Hypothalamus (tissue), 51 donors: Measurements from ENCODE around the gene NHSL1.
"Not testable (repeated sequence)": the region's sequence is repeated elsewhere in the genome, so short reads cannot be mapped to it uniquely, and the experiment has no call there.

Experiments
- DNase-seq, 51 donors: peaks; one replicate each; lab custom pipeline; 2025; lab: John Stamatoyannopoulos, UW

Gene NHSL1

DNA sequence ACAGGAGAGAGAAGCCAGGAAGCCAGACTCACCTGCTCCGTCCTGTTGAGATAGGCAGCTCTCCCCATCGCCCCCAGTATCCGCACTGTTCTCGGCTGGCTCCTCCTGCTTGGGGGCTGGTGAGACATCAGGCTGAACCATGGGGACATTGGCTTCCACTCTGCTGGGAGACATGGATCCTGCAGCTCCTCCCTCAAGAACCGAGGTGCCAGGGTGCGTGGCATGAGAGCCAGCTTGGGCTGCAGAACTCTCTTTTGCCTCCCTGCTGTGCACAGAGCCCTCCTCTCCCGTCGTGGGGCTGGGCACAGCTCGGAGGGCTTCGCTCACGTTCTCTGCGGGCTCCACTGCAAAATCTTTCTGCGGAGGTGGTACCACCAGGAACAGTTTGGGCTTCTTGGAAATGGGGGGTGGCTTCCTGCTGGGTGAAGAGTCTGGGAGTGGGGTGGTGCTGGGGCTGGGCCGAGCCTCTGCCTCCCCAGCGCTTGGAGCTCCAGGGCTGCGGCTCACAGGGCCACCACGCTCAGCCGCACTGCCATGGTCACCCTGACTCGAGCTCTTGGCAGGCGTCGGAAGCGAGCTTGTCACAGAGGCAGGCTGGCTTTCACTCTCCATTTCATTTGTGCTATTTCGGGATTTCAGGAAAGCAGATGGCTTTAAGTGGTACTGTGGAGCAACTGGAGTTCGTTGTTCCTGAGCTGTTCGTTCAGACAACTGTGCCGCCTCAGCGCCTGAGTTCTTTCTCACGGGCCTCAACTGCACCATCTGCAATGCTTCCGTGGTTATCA, 68.7 kb downstream of the NHSL1 start:
- peak in 32 of 51 donors; percentile 11 to 76 (median 44) for DNase-seq

DNA sequence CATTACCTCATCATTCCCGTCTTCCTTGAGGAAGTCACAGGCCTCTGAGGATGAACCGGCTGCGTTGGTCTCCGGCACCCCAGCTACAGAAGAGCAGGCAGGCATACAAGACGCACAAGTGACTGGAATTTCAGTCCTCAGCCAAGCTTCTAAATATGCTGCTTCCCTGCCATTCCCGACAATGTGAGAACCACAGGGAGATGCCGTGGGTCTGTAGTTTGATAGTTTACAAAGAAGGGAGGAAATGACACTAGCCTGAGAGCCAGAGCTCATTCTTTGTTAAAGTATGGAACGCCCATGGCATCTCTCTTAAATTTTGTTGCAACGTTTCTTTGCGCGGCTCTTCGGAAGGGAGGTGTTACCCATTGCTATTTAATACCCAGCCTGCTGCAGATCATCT, 69.5 kb downstream of the NHSL1 start:
- peak in 3 of 51 donors; percentile 3 to 19 (median 7) for DNase-seq

DNA sequence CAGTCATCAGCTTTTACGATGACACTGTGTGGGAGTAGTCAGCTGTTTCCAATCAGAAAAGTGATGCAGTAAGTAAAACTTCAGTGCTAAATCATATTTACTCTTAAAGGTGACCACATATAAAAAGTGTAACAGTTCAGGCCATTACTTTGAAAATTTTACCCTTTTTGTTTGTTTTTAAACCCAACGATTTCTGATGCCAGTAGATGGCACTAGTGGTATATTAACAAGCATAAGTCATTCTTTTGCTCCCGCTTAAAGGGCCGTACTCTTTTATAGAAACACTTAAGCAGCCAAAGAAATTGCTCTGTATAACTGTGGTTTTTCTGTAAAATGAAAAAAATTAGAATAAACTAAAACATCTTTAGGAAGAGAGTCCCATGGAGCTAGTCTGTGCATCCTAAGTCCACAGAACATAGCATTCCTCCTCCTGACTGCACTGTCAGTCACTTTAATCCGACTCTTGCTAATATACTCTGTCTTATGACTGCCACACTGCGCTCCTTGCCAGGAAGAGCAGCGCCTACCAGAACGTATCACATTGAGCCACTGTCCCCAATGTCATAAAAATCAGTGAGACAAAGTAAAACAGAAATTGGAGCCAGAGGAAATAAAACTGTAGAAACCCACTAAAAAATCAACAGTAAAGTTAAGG, 70.2 kb downstream of the NHSL1 start:
- DNase-seq = peak in 3 of 51 donors; percentile 14 to 58 (median 18)

DNA sequence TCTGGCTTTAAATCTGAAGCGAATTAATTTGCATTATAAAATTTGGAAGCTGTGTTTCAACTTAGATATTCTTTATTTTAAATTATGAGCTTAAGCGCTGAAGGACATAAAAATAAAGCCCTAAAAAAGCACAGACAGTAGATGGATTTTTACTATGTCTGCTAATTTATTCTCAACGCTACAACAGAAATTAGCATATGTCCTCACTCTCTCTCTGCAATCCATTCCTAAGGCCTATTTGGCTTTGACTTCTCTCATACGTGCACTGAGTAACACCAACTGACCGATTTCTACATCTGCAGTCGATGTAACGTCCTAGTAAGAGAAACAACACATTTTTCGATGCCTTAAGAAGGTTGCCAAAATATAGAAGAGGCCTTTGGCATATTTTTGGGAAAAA, 71.6 kb downstream of the NHSL1 start:
- no peak for DNase-seq

DNA sequence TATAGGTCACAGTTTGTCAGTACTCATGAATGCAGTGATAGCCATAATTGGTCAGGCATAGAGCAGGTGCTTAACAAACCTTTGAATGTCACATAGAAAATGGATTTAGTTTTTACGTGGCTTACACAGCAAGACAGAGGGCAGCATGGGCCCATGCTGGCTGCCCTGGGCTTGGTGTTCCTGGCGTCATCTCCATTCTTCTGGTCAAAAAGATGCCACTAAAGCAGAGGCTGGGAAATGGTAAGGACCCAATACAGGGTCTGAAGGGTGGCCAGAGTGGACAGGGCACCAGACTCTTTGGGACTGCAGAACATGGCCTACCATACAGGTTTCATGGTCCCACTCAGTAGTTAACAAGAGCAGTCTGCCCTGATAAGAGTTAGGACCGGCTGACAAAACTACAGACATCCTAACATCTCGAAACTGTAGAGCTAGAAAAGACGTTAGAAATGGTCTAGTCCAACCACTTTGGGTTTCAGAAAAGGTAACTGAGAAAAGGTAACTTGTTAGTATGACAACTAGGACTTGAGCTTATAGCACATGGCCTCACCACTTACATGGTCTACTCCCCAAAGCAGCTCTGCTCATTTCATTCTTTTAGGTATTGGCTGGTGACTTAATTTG, 72.7 kb downstream of the NHSL1 start:
- no peak for DNase-seq

DNA sequence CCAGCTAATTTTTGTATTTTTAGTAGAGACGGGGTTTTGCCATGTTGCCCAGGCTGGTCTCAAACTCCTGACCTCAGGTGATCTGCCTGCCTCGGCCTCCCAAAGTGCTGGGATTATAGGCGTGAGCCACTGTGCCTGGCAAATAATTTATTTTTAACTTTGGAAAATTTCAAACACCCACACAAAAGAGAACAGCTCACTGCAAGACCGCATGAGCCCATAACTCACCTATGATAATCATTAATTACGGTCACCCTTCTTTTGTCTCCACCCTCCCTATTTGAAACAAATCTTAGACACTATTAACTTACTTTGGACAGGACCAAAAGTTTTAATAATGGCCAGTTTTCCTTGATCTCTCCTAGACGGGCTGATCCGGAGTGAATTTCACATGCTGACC, 74.0 kb downstream of the NHSL1 start:
- DNase-seq = not testable (repeated sequence)

DNA sequence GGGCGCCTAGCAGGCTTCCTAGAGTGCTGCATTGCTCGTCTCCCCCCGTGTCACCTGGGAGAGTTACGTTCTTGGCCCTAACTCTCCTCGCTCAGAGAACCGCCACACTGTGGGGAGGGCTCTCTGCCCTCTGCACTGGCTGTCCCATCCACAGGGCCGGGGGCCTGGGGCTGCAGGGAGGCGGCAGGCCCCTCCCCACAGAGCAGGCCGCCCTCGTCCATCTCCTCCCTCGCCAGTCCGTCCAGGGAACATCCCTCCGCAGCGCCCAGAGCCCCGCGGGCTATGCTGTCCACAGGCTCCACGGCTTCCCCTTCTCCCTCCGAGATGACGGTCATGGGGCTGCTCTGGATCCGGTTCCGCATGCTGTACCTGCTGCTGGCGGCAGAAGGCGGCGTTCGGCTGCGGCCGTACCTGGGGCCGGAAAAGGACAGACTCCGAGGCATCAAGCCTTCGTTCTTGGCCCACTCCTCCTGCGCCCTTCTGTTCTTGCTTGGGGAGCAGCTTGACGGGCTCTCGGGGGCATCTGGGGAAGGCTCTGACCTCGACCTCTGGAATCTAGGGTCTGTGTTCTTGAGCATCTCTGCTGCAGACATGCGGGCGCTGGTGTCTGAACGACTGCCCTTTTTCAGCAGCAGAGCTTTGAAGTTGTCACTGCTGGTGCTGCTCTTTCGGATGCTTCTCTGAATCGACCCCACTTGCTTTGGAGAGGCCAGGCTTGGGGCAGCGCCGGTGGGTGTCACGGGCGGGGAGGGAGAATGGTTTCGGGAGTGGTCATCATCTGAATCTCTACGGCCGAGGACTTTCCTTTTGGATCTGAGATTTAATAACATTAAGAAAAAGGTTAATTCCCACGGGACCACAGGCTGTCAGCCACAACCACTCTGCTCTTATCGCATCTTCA, 75.0 kb downstream of the NHSL1 start:
- no peak for DNase-seq

DNA sequence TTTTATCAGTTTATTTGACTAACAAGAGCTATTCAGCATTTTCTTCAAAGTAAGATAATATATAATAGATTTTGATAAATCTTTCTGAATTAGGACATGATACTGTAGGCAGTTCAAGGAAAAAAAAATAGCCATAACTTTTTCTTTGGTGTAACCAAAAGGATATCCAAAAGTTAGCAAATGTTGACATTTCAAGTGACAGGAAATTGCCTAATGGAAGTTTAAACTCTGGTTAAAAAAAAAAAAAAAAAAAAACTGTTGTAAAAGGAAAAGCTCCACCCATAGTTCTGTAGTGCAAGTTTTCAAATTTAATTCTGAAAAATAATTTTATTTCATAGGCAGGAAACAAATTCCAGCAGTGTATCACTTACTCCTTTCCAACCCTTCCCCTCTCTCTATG, 76.4 kb downstream of the NHSL1 start:
- no peak for DNase-seq

DNA sequence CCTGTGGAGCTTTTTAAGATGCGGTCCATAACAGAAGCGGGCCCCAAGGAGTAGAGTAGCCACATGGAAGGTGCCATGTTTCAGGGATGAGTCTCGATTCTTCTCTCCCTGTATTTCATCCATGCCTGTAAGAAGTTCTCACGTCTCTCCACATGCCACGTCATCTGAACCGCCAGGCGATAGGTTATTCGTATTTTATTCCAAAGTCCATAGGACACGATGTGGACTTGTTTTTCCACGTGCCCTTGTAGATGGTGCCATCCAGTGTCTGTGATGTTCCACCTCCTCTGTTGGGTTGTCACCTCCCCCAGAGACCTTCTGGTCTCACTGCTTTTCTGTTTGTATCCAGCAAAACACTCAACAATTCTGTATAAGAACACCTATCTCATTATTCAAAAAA, 77.7 kb downstream of the NHSL1 start:
- no peak for DNase-seq

DNA sequence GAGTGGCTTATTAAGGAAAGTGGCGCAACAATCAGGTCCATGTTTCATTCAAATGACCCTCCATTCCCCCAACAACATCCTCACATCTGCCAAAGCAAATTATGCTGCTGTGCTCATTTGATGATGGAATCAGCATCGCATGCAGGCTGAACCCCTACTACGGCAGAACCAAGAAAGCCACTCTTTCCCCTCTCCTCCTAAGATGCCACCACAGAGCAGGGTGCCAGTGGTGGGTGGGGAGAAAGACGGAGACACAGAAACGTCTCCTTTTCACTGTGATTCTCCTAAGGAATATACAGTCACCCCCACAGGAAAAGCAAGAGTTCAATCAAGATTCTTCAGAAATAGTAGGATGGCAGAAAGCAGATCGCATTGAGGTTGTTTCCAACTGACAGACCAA, 78.2 kb downstream of the NHSL1 start:
- DNase-seq = no peak

DNA sequence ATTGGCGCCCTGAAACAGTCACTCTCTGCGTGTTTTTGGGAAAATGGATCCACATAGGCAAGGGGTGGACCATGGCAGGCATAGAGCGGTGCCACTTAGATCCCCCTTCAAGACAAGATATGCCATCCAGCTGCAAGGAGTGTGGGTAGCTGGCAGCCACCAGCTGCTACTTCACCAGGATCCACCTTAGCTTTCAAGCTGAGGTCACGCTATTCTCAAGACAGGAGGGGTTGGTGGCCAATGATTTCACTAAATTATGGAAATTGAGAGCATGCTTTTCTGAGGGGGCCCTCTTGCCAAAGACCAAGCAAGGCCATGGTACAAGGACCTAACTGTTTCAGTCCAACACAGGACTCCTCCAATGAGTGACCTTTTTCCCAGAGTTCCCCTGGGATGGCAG, 78.9 kb downstream of the NHSL1 start:
- no peak for DNase-seq

DNA sequence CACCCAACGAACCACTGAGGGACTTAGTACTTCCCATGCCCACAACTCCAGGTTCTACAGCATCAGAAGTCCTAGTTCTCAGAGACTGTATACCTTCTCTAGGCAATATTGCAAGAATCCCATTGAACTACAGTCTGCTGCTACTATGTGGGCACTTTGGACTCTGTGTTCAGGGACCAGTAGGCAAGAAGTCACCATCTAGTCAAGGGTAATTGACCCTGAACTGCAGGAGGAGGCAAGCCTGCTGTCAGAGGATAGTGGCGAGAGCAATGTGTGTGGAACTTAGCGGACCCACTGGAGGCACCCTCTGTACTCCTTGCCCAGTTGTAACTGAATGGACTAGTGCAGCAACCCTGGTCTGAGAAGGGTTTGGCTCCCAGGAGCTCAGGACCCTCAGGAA, 79.5 kb downstream of the NHSL1 start:
- no peak for DNase-seq

DNA sequence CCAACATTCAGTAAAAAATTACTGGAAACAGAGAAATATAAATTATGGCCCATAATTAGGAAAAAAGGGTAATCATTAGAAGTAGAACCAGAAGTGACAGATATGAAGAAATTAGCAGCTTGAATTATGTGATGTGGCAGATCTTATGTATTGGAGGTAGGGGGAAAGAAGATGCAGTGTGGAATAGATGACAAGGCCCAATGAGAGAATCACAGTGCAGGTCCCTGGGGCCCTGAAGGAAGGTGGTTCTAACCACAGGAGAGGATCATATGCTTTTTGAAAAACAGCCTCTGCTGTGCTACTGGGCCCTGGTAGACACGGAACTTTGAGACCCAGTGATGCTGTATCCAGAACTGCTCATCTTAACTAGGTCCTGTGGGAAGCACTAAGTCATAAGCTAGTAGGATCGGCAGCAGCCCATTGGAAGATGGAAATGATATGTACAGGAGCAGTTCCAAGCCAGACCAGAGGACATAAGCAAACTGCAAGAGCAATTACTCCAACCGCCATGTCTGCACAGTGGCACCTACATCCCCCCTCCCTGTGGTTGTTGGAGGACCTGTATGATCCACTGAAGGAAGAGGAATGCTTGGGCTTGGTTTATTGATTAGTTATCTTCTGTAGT, 81.1 kb downstream of the NHSL1 start:
- no peak for DNase-seq

DNA sequence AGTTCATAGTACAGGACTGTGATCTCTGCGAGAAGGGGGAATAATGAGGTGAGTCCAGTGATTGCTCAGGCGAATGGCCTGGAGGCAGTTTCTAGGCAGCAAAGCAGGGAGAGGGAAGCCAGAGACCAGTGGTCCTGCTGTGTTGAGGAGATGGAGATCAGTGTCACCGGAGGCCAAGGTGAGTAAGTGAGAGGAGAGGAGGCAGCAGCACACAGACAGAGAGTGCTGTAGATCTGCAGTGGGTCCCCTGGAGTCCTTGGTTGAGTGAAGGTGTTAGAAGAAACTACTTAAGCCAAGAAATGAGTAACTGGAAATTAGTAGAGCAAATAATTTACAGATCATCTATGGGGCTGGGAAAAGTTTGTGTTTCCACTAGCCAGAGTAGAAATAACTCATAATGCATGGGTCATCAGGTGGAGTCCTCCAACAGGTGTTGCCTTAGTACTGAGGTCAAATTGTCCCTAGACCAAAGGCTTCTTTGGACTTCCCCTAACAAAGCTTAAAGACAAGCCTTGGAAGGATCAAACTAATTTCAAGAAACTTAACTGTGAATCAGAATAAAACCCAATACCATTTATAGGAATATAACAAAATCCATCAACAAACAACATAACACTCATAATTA, 81.7 kb downstream of the NHSL1 start:
- DNase-seq = no peak

DNA sequence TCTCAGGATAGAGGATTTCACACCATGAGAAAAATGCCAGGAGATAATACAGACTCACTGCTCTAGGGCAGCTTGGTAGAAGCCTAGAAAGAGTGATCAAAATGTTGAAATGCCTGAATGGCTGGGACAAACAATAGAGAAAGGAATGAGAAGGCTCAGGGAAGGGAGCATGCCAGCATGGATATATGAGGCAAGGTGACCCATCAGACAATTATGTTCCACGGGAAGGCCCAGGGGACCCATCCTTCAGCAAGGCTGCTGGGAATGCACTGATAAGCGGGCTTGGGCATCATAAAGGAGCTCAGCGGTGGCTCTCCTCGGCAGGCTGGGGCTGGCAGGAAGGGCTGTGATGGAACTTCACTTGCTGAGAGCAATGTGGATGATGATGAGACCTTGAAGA, 83.1 kb downstream of the NHSL1 start:
- DNase-seq = no peak

DNA sequence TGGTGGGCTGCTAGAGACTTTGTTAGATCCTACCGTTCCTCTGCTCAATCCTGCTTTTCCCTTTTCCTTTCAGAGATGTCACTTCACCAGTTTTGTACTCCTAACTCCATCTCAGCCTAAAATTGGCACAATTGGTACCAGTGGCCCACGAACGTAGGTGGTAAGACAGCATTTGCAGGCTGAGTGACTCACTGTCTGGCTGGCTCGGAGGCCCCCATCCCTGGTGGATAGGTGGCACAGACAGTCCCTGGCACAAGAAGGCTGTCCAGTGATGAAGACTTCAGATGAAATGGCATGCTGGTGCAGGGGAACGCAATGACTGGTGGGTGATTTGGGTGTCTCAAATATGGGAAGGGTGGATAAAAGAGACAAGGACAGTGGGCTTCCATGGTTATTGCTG, 84.2 kb downstream of the NHSL1 start:
- DNase-seq = peak in 2 of 51 donors; percentile 7 to 73

DNA sequence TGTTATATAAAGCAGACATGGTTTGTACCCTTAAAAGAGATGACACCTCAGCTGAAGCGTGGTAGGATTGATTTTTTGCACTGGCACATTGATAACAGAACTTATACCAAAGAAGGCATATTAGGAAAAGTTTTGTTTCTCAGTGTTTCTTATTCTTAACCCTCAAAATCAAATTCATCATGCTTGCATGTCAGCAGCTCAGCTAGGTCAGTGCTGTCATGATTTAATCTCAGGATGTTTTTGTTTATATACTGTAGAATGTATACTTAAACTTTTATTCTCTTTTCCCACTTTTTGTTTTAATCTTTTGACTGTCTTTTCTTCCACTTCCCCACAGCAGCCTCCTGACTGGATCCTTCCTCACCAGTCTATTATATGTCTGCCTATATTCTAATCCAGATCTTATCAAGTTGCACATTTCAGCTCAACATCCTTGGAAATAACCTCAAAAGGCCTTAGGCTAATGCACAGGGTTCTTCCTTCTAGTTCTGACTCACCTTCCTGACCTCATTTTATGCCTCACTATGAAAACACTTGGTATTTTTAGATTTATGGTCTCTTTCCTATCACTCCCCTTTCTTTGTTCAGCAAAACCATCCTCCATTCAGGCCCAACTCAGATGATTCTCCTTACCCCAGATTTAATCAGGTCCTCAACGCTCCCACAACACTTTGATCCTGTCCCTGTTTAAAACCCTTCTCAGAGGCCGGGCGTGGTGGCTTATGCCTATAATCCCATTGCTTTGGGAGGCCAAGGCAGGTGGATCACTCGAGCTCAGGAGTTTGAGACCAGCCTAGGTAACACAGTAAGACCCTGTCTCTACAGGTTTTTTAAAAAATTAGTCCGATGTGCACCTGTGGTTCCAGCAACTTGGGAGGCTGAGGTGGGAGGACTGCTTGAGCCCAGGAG, 88.1 kb downstream of the NHSL1 start:
- DNase-seq = no peak

DNA sequence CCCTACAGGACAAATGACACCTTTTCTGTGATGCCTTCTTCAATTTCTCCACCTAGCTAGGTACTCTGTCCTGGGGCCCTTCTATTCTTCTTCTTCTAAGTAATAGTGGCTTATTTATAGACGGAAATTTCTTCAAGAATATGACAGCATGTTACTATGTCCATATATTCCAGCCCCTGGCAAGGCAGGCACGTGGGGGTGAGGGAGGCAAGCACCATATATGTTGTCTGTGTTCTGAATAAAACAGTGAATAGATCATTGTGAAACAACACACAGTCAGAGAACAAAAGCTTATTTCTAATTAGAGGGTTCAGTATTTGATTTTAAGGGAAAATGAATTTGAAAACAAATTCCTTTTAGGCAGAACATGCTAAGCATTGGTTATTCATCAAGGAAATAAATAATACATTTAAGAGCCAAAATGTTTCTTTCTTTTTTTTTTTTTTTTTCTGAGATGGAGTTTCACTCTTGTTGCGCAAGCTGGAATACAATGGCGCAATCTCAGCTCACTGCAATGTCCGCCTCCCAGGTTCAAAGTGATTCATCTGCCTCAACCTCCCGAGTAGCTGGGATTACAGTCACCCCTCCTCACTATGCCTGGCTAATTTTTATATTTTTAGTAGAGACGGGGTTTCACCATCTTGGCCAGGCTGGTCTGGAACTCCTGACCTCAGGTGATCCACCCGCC, 89.1 kb downstream of the NHSL1 start:
- no peak for DNase-seq
